HepG2 (cell line): Measurements from ENCODE around the gene MORN1. TPM values are rescaled to one million over a fixed set of nuclear protein-coding genes. Genes with fewer than 3 reads are reported as not detected.

Experiments used
- ATAC-seq: fragments of 200-7000 bp; cut with Tn5 transposase; 3 replicates; pipeline ENCODE4 v1.9.1; 2020; ENCODE audit warnings: mild to moderate bottlenecking, moderate library complexity
- BruUV-seq: library from RNA; stranded (reverse); fragments of 400-500 nt; replicated peaks from 2 replicates; lab custom pipeline; 2021; lab: Mats Ljungman, UMichigan
- CTCF ChIA-PET: fragments of 300-600 bp; formaldehyde crosslinking; extraction: SDS; loops from one replicate; lab custom pipeline; 2021; ENCODE audit warnings: low total read pairs, inconsistent platforms, low intra/inter-chr PET ratio; lab: Yijun Ruan, JAX
- POLR2A ChIA-PET: fragments of 350-600 bp; sonication (Branson Sonifier 250); formaldehyde crosslinking; loops from one replicate; lab custom pipeline; 2020; ENCODE audit warnings: antibody characterized with exemption, inconsistent platforms; lab: Yijun Ruan, JAX
- DNase-seq: peaks from one replicate; pipeline ENCODE4 v3.0.0-alpha.2; 2015; ENCODE audit warnings: low spot score
- FAIRE-seq: peaks from 3 replicates; lab custom pipeline; 2011; peaks lifted over from hg19 to GRCh38; lab: Jason Lieb, UNC
- H2AFZ ChIP-seq: one replicate; pipeline ENCODE4 v1.6.1; 2011; ENCODE audit warnings: low read length, inconsistent platforms
- H3K27ac ChIP-seq: fragments of 300-600 bp; 3 replicates; pipeline ENCODE4 v1.8.0; 2011; ENCODE audit warnings: mixed run types, mild to moderate bottlenecking, mixed read lengths, low read length, inconsistent platforms; ENCODE audit not compliant: insufficient read depth; ENCODE audit errors: extremely low read length
- H3K27me3 ChIP-seq, 2 experiments: fragments of 200-600 bp in 1 of 2; 2 replicates in 1 of 2; 3 replicates in 1 of 2; pipeline versions ENCODE4 v1.6.0 to v1.8.0; 2011; ENCODE audit warnings: low read length in 2 of 2, mild to moderate bottlenecking in 2 of 2, moderate library complexity in 2 of 2, inconsistent platforms in 1 of 2; ENCODE audit not compliant: insufficient read depth in 2 of 2, control insufficient read depth in 1 of 2
- H3K36me3 ChIP-seq, 2 experiments: fragments of 200-600 bp in 1 of 2; replicated peaks in 1 of 2; 2 replicates in 1 of 2; 3 replicates in 1 of 2; pipeline versions ENCODE4 v1.5.1 to v1.8.0; 2011; ENCODE audit warnings: low read length in 2 of 2, inconsistent platforms in 1 of 2; ENCODE audit not compliant: insufficient read depth in 2 of 2, control insufficient read depth in 1 of 2
- H3K4me1 ChIP-seq: 2 replicates; pipeline ENCODE4 v1.5.1; 2012; ENCODE audit warnings: low read length, inconsistent platforms; ENCODE audit not compliant: insufficient read depth
- H3K4me2 ChIP-seq: 2 replicates; pipeline ENCODE4 v1.6.0; 2011; ENCODE audit warnings: low read depth, low read length, inconsistent platforms
- H3K4me3 ChIP-seq, 3 experiments: fragments of 200-600 bp in 1 of 3; sonication (generic), shearing (Covaris generic) in 1 of 3; replicated peaks in 1 of 3; 2 replicates each; pipeline ENCODE4 v1.5.1; 2011 to 2016; ENCODE audit warnings: low read length in 3 of 3, inconsistent platforms in 2 of 3, low read depth in 2 of 3, mild to moderate bottlenecking in 2 of 3, control low read depth in 1 of 3, mixed read lengths in 1 of 3; ENCODE audit not compliant: insufficient read depth in 1 of 3
- H3K79me2 ChIP-seq: one replicate; pipeline ENCODE4 v1.6.1; 2011; ENCODE audit warnings: low read length, inconsistent platforms; ENCODE audit not compliant: insufficient read depth
- H3K9ac ChIP-seq: 2 replicates; pipeline ENCODE4 v1.6.0; 2011; ENCODE audit warnings: mild to moderate bottlenecking, low read depth, low read length, inconsistent platforms; ENCODE audit not compliant: insufficient read depth
- H3K9me3 ChIP-seq: 2 replicates; pipeline ENCODE4 v1.5.1; 2012; ENCODE audit warnings: mild to moderate bottlenecking, low read length
- H4K20me1 ChIP-seq: 2 replicates; pipeline ENCODE4 v1.6.0; 2011; ENCODE audit warnings: inconsistent platforms, mild to moderate bottlenecking, low read length, moderate library complexity; ENCODE audit not compliant: insufficient read depth
- POGZ ChIP-seq: sonication (generic); formaldehyde crosslinking; IDR thresholded peaks from 2 replicates; pipeline ENCODE4 v1.4.0; 2020; ENCODE audit warnings: mild to moderate bottlenecking, missing genetic modification reagents
- ZBTB40 ChIP-seq, 2 experiments: fragments of 450-650 bp in 1 of 2; sonication (generic) in 1 of 2; formaldehyde crosslinking in 1 of 2; IDR thresholded peaks; 2 replicates each; pipeline versions ENCODE4 v1.6.1 to v1.8.0; 2016 to 2022; ENCODE audit warnings: antibody characterized with exemption in 1 of 2, mild to moderate bottlenecking in 1 of 2, missing genetic modification reagents in 1 of 2
- ZNF597 ChIP-seq: sonication (generic); formaldehyde crosslinking; IDR thresholded peaks from 2 replicates; pipeline ENCODE4 v1.5.0; 2020; ENCODE audit warnings: missing genetic modification reagents
- WGBS: methylation state at CpG from one replicate; pipeline ENCODE4 v1.1.6; 2017; ENCODE audit warnings: low lambda C conversion rate; 5-methylcytosine and 5-hydroxymethylcytosine counted together
- in situ Hi-C: cut with HindIII; loops from 2 replicates; pipeline ENCODE4 v1.10.0; 2017; ENCODE audit warnings: low pct_unique_long_range_greater_than_20kb; ENCODE audit not compliant: extremely low pct_ligation_motif_present
- intact Hi-C: fragments of 100-400 bp; cut with micrococcal nuclease; formaldehyde crosslinking; loops from one replicate; pipeline ENCODE4 v1.10.0; 2022; ENCODE audit not compliant: unreplicated experiment
- polyA plus RNA-seq, 8 experiments: library from polyadenylated mRNA; depleted of rRNA in 3 of 8; stranded (reverse) in 7 of 8; unstranded in 1 of 8; fragments of >200 nt; fragmentation: Illumina TruSeq in 4 of 8; extraction: Trizol in 4 of 8; gene quantifications; 2 replicates each; pipeline versions ENCODE4 v1.2.1 to v1.2.3, GENCODE V29; 2011 to 2016; ENCODE audit warnings: low read depth in 4 of 8, missing spikeins in 1 of 8, mixed read lengths in 1 of 8; ENCODE audit not compliant: insufficient read depth in 1 of 8
- total RNA-seq, 5 experiments: library from RNA; depleted of rRNA; stranded (reverse); fragments of >200 nt; fragmentation: Illumina TruSeq; extraction: Trizol; gene quantifications; 2 replicates each; pipeline ENCODE4 v1.2.3, GENCODE V29; 2016; ENCODE audit warnings: low read depth in 1 of 5

The MORN1 gene
- total and polyA plus RNA-seq, 2 of the 13 experiments (the other 11 are each of a cell fraction or from before 2014, with no cell fraction given): 3.1 to 6.5 TPM

GRCh38 chr1:2343023-2343935, 48.1 kb downstream of the MORN1 start:
- Histone ChIP-seq H2AFZ (no peak overlapping the region), H3K27me3 (peaks cover 23 to 67% of the 10 kb centered on the region in 2 experiments; a peak in 4 of 5 replicates), H3K36me3 (no peaks in the 10 kb centered on the region), H3K79me2 (no peaks in the 10 kb centered on the region), H3K4me1 (peaks cover 7% of the 10 kb centered on the region; the same call in 1 of the 2 replicates), H3K4me2 (no peak overlapping the region), H3K9ac (no peak overlapping the region), H3K9me3 (no peaks in the 10 kb centered on the region), H3K4me3 (no peak overlapping the region), H4K20me1 (no peaks in the 10 kb centered on the region), H3K27ac (no peak overlapping the region)
- no TSS peak for BruUV-seq
- intact Hi-C loops: no loop called here
- POLR2A ChIA-PET: no interaction called here
- TF ChIP-seq ZBTB40 (IDR thresholded peaks at IDR 0.05) (no peak), ZBTB40 (CRISPR knock-in tag; IDR thresholded peaks at IDR 0.05) (no peak), ZNF597 (CRISPR knock-in tag) (no peak), POGZ (CRISPR knock-in tag) (no peak)
- FAIRE-seq (no peak), DNase-seq (no peak), ATAC-seq (no peak)
- in situ Hi-C loops: no loop called here
- CTCF ChIA-PET: no interaction called here
- WGBS: 48% methylated on average over 18 of the region's 39 CpGs
